Glutamatergic neuron (in vitro differentiated cells): ENCODE results near the gene P2RY8. TPM values are rescaled to one million over a fixed set of nuclear protein-coding genes. Genes with fewer than 3 reads are reported as not detected.

Experiments used
- DNase-seq: peaks from one replicate; pipeline ENCODE4 v3.0.0; 2022
- H3K27ac Mint-ChIP-seq: one replicate; pipeline ENCODE4 v1.8.0; 2020; ENCODE audit warnings: mild to moderate bottlenecking, mixed read lengths, inconsistent platforms; ENCODE audit not compliant: unreplicated experiment
- H3K27me3 Mint-ChIP-seq: one replicate; pipeline ENCODE4 v1.8.0; 2020; ENCODE audit warnings: mild to moderate bottlenecking, moderate library complexity, mixed read lengths, inconsistent platforms; ENCODE audit not compliant: unreplicated experiment
- H3K36me3 Mint-ChIP-seq: one replicate; pipeline ENCODE4 v1.8.0; 2020; ENCODE audit warnings: mild to moderate bottlenecking, mixed read lengths, inconsistent platforms; ENCODE audit not compliant: unreplicated experiment
- H3K4me1 Mint-ChIP-seq: one replicate; pipeline ENCODE4 v1.8.0; 2020; ENCODE audit warnings: mild to moderate bottlenecking, low read depth, mixed read lengths, inconsistent platforms; ENCODE audit not compliant: unreplicated experiment
- H3K4me3 Mint-ChIP-seq: one replicate; pipeline ENCODE4 v1.8.0; 2020; ENCODE audit warnings: mild to moderate bottlenecking, mixed read lengths, inconsistent platforms; ENCODE audit not compliant: unreplicated experiment
- H3K9me3 Mint-ChIP-seq: one replicate; pipeline ENCODE4 v1.8.0; 2020; ENCODE audit warnings: mild to moderate bottlenecking, moderate library complexity, mixed read lengths, inconsistent platforms; ENCODE audit not compliant: unreplicated experiment
- total RNA-seq: library from RNA; stranded (reverse); fragmentation: NEBNext Ultra II Directional; extraction: Animal tissue kit (Norgen Biotek cat#: 25700); gene quantifications from one replicate; pipeline ENCODE4 v1.2.1, GENCODE V29; 2021; ENCODE audit not compliant: unreplicated experiment
- TF ChIP-seq, protein P1 (sequence below): fragments of 200-600 bp; sonication (generic); IDR thresholded peaks from one replicate; pipeline ENCODE4 v1.5.0; 2021; ENCODE audit not compliant: partially characterized antibody, unreplicated experiment

Gene P2RY8
- total RNA-seq, 1 donor from 2014 or later, result 2.3 TPM

GRCh38 chrX:1472975-1473374 lies 64.0 kb downstream of the P2RY8 start:
- no peak for DNase-seq
- TF ChIP-seq, protein P1, sequence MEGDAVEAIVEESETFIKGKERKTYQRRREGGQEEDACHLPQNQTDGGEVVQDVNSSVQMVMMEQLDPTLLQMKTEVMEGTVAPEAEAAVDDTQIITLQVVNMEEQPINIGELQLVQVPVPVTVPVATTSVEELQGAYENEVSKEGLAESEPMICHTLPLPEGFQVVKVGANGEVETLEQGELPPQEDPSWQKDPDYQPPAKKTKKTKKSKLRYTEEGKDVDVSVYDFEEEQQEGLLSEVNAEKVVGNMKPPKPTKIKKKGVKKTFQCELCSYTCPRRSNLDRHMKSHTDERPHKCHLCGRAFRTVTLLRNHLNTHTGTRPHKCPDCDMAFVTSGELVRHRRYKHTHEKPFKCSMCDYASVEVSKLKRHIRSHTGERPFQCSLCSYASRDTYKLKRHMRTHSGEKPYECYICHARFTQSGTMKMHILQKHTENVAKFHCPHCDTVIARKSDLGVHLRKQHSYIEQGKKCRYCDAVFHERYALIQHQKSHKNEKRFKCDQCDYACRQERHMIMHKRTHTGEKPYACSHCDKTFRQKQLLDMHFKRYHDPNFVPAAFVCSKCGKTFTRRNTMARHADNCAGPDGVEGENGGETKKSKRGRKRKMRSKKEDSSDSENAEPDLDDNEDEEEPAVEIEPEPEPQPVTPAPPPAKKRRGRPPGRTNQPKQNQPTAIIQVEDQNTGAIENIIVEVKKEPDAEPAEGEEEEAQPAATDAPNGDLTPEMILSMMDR, result no peak
- H3K27ac Mint-ChIP-seq, result no peak overlapping the region
- H3K4me3 Mint-ChIP-seq, result no peak overlapping the region
- peaks cover 5% of the 10 kb centered on the region for H3K9me3 Mint-ChIP-seq
- H3K27me3 Mint-ChIP-seq, result peaks cover 4% of the 10 kb centered on the region
- peaks cover 10% of the 10 kb centered on the region for H3K36me3 Mint-ChIP-seq
- no peaks in the 10 kb centered on the region for H3K4me1 Mint-ChIP-seq

DNA sequence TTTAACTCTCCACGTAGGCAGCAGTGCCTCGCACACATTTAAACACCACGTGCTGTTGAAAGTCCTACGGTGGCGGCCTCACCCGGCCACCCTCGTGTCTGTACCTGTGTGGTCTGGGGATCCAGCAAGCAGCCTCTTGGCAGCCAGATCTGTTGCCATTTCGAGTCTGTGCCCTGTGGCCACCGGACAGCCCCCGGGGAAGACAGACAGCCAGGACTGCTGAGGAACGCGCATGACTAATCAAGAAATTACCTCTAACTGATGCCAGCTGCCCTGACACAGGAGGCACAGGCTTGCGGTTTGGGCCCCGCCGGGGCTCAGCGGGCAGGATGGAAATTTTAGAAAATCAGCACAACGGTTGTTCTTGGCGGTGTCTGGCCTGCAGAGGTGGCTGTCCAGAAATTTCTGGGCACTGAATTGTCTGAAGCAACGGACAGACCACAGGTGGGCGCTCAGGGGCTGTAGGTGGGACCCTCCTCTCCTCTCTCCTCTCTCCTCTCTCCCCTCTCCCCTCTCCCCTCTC lies 68.7 kb downstream of the P2RY8 start:
- Mint-ChIP-seq H3K4me3 (no peak overlapping the region), H3K4me1 (no peaks in the 10 kb centered on the region), H3K36me3 (no peaks in the 10 kb centered on the region), H3K27ac (no peak overlapping the region), H3K27me3 (peaks cover 14% of the 10 kb centered on the region), H3K9me3 (peaks cover 5% of the 10 kb centered on the region)
- TF ChIP-seq, protein P1, result no peak
- DNase-seq, result no peak

GRCh38 chrX:1466971-1467561 lies 69.9 kb downstream of the P2RY8 start:
- H3K27me3 Mint-ChIP-seq, result peaks cover 14% of the 10 kb centered on the region
- peaks cover 4% of the 10 kb centered on the region for H3K9me3 Mint-ChIP-seq
- TF ChIP-seq, protein P1, result no peak
- H3K4me3 Mint-ChIP-seq, result no peak overlapping the region
- DNase-seq, result no peak
- no peaks in the 10 kb centered on the region for H3K36me3 Mint-ChIP-seq
- H3K27ac Mint-ChIP-seq, result no peak overlapping the region
- no peaks in the 10 kb centered on the region for H3K4me1 Mint-ChIP-seq

- no peak for DNase-seq
- Mint-ChIP-seq H3K4me3 (no peak overlapping the region), H3K9me3 (peaks cover 4% of the 10 kb centered on the region), H3K4me1 (no peaks in the 10 kb centered on the region), H3K27me3 (peaks cover 14% of the 10 kb centered on the region), H3K27ac (no peak overlapping the region), H3K36me3 (no peaks in the 10 kb centered on the region)
- TF ChIP-seq, protein P1, result no peak
Measured at GRCh38 chrX:1466232-1466661, 70.7 kb downstream of the P2RY8 start.
